GM19099 (cell line): ENCODE measurements around the gene POMGNT2.

Experiments
- POLR2A ChIP-seq: IDR thresholded peaks from 3 replicates; pipeline ENCODE4 v1.6.1; 2011; ENCODE audit warnings: low read depth; ENCODE audit not compliant: insufficient read length; ENCODE audit errors: extremely low read depth

POMGNT2 gene

DNA sequence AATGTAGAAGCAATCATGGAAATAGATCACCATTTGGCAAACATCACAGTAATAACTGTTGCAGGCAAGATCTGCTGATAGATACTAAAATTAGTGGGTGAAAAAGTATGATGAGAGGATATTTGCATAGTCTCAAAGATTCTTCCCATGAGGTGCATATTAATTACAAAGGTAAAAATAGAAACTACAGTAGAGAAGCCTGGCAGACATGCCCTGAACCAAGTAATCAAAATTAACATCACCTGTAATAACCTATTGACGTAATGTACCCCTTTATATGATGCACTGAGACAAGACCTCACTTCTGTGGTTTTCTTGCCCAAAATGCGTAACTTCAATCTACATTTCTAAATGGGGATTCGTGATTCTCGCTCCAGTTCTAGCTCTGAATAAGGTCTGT is 14.4 kb downstream of the POMGNT2 start:
- TF ChIP-seq POLR2A = no peak

DNA sequence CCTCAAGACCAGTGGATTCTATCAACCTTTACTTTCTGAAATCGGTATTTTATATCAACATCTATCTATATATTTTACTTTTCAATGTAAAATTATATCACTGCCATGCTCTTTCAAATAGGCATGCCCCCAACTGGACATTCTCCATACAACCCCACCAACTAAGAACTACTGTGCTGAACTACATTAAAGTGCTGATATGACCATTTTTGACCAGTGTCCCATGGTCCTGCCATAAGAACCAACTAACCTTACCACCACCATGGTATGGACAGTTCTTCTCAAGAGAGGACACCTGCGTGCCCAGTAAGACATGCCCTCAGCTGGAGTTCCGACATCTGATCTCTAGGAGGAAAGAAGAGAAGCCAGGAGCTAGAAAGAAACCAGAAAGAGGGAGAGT is 15.6 kb downstream of the POMGNT2 start:
- no peak for TF ChIP-seq POLR2A

DNA sequence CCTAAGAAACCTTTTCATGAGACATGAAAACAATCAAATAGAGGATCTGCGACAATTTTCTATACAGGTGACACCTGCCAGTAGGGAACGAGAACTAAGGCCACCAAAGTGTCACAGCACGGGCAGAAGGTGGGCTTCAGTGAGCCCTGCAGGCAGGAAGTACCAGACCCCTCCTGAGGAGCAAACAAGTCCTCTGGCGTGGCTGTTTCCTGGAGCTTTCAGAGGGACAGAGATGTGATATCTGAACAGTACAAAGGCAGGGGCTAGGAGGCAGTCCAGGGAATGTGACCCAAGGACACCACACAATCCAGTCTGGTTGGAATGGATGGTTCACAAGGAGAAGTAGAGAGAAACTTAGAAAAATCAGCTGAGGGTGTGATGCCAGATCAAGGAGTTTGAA is 16.8 kb downstream of the POMGNT2 start:
- TF ChIP-seq POLR2A = no peak

DNA sequence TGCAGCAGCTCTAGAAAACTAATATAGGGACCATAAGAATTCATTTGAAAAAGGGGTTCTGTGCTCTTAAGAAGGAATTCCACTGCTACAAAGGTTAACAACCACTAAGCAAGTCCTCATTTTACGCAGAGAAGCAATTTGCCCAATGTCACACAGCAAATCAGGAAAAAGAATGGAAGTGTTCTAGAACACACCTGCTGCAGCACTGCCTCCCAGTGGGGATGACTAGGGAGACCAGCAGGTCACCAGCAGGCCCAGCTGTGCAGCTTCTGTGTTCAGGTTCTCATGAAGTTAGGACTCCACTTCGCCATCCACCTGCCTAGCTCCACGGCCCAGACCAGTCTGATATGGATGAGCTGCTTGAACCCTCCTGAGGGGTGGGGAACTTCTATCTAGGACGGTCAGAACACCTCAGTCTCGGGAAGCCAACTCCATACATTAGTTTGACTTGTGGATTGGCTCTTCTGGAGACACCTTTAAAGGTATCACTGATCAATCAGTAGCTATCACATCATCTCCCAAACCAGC is 18.6 kb downstream of the POMGNT2 start:
- no peak for TF ChIP-seq POLR2A

DNA sequence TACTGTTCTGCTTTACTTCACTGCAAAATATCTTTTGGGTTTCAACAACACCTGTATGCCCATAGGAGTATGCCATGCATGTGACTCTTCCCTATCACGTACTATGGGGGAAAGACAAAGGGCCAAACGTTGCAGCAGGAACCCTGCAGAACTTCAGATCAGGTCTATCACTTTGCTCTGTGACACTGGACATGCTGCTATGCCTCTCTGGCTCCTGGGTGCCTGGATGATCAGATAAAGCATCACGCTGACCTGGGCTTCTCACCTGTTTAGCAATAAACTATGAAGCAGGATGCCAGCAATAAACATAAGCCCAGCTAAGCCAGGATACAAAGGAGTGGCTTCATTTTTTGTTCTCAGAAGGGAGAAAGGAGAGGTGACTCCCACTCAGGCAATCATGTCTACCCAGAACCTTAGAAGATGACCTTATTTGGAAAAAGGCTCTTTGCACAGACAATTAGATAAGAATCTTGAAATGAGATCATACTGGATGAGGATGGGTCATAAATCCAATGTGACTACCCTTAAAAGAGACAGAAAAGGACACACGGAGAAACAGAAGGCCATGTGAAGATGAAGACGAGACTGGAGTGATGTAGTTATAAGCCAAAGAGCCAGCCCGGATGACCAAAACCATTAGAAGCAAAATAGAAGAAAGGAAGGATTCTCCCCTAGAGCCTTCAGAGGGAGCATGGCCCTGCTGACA is 19.3 kb downstream of the POMGNT2 start:
- TF ChIP-seq POLR2A = no peak

DNA sequence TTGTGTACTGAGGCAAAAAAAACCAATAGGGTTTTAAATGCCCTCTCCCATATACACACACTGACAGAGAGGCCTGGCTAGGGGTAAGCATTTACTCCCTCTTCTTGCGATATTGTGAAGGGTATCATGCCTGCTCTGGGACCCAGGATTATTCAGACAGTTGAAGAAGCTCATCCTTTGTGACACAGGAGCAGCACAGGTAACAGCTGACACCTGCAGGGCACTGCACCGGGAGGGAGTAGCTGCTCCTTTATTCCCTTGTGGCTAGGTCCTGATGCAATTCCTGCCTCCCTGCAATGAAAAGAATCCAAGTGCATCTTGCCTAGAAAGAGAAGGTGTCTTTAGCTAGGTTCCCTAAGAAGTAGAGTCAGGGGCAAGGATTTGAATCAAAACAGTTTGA is 23.4 kb downstream of the POMGNT2 start:
- no peak for TF ChIP-seq POLR2A

DNA sequence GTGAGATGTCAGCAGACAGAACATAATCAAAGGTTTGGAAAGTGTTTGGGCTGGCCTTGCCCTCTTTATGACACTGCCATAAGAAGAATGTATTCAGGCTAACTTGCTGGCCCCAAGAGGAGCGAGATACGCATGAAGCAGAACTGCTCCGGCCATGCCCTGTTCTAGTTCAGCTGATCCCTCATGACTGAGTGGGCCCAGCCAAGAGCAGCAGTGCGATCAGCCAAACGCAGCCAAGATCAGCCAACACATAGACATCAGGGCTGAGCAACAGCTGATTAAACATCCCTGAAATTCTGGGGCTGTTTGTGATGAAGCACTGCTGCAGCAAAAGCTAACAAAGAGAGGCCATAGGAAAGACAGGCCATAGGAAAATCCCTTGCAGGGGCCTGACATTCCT is 24.1 kb downstream of the POMGNT2 start:
- TF ChIP-seq POLR2A = no peak

DNA sequence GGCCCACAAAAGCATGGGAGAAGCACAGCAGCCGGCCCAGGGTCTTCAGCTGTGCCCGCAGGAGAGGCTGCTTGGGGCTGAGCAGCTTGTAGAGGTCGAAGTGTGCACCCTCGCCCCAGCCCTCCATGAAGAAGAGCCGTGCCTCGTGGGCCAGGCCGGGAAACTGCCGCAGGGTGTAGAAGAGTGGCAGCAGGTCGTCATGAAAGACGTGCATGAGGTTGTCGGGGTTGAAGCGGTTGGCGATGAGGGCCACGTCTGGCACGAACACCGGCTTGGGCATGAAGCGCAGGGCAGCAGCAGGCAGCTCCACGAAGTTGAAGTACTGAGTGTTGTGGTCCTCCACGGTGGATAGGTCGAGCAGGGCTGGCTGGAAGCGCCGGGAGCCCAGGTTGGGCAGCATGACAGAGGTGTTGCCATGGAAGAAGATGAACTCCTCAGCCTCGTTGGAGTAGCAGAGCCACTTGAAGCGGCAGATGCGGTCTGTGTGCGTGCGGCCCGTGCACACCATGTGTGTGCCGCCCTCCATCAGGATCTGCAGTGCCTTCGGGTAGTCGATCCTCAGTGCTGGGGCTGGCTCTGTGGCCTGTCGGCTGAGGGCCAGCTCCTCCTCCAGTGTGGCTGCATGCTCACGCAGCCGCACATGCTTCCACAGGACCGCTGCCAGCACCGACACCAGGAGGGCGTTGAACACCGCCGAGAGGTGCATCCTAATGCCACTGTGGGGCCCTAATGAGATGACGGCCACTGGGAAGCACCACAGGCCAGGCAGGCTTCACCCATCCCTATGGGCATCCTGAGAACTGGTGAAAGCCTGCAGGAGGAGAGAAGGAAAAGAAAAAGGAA is 24.9 kb downstream of the POMGNT2 start:
- TF ChIP-seq POLR2A = no peak

DNA sequence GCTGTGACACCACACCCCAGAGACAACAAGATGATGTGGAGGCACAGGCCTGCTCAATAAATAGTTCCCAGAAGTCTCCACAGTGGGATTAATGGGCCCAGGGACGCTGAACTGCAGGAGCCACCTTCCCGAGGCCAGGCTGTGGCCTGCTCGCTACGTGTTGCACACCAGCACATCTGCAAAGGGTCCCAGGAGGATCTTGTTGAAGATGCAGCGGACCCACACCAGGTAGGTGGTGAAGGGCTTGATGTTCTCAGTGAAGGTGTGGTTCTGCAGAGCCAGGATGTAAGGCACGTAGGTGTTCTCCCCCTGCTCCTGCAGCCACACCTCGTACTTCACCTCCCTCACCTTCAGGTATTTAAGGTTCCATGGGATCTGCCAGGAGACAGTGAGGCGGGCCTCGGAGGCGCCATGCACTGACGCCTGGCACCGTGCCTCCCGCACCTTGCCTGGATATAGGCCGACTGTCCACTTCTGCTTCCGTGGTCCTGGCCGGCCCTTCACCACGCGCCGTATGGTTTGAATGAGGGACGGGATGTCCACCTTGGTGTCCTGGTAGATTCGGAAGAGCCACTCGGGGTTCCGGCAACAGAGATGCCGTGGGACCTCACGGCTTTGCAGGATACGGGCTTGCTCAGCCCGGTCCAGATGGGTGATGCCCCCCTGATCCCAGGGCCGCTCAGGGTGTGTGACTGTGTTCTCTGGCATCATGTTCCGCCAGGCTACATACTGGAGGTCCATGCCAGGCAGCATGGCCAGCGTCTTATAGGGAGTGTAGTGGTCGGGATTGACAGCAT is 26.1 kb downstream of the POMGNT2 start:
- TF ChIP-seq POLR2A = no peak

DNA sequence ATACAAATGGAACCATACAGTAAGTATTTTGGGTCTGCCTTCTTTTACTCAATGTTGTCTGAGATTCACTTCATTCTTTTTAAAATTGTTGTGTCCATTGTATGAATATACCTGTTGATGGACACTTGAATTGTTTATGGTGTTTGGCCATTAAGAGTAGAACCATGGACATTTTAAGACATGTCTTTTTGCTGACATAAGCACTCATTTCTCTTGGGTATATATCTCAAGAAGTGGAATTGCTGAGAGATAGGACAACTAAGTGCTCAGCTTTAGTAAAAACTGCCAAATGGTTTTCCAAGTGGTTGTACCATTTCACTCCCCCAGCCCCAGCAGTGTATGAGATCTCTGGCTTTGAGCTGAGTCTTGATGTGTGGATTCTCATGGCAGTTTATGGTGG is 28.2 kb downstream of the POMGNT2 start:
- TF ChIP-seq POLR2A = no peak

DNA sequence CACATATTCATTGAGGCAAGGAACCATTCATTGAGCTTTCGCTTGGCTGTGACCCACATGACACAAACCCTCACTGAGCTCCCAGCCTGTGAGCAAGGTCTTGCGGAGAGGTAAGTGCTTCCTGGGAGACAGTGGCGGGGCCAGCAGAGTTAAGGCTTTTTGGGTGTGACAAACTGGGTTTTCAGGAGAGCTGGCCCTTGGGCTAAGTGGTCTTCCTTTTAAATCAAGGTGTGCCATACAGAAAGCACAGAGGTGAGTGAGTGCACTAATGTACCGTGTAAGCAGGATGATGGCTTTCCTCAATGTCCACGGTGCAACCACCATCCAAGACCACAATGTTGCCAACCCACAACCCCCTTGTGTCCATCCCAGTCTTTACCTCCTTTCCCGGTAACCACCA is 28.6 kb downstream of the POMGNT2 start:
- TF ChIP-seq POLR2A = no peak

DNA sequence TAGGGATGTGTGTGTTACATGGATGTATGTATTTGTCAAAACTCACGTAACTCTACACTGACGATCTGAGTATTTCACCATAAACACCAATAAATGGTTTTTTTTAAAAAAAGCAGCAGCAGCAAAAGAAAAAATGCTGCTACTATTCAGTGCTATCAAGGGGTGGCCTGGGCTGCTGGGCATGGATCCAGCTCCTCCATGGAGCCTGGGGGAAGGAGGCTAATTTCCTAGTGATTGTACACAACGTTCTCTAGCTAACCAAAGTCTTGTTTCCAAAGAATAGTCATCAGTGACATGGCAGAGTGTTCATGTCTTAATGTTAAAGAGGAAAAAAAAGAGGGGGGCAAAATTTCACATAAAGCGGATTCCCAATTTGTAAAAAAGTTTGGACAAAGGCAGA is 29.0 kb downstream of the POMGNT2 start:
- no peak for TF ChIP-seq POLR2A

DNA sequence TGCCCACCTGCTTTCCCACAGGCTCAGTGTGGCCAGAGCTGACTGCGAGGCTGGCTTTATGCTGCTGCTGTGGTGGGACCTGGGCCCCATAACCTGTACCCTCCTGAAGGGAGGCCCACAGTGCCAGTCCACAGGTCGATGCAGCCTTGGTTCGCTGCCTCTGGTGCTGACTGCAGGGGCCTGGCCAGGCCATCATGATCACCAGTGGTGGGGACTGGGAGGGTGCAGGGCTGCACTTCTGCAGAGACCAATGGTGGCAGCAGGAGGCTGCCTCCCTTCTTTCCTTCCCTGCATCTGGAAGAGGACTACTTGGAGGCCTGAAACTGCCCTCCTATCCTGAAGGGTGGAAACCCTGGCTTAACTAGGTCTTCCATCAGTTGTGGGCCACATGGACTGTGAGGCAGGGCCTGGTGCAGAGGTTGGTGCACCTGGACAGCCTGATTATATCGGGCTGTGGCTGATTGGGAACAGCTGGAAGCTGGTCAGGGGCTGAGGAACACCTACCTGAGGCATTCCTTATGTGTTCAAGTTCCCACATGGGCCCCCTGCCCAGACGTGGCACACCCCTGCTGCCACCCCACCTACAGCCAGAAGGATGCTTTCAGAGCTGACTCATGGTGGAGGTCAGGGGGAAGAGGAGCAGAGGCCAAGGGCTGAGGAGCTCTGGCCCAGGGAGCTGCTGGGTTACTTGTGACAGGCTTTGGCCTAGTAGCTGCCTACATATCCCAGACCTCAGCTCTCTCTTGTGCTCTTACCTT is 29.8 kb downstream of the POMGNT2 start:
- no peak for TF ChIP-seq POLR2A

DNA sequence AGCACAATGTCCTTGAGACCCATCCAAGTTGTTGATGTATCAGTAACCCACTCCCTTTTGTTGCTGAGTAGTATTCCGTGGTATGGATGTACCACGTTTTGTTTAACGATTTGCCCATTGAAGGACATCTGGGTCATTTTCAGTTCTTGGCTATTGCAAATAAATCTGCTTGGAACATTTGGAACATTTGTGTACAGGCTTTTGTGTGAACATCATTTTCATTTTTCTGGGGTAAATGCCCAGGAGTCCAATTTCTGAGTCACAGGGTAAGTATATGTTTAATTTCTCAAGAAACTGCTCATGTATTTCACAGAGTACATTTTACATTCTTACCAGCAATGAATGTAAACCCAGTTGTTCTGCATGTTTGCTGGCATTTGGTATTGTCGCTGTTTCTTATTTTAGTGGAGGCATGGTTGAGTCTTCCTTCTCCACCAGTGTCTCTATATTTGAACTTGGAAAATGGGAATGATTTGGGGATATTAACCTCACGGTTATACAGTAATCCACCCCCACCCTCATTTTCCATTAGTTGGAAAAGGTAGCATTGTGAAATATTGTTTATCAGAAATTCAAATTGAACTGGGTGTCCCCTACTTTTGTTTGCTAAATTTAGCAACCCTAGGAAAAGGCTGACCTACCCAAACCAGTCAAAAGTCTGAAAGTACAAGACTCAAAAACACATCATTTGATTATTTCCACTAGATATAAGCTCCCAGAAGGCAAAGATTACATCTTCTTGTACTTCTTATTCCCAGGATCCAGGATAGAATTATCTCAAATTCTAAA is 30.8 kb downstream of the POMGNT2 start:
- no peak for TF ChIP-seq POLR2A
